ENCODE results near the gene OAT. TPM values are rescaled to one million over a fixed set of nuclear protein-coding genes. Genes with fewer than 3 reads are reported as not detected.

Gene OAT
- 10 to 100 TPM; 63.5 to 98.1 (median 92.1) TPM for total RNA-seq

DNA sequence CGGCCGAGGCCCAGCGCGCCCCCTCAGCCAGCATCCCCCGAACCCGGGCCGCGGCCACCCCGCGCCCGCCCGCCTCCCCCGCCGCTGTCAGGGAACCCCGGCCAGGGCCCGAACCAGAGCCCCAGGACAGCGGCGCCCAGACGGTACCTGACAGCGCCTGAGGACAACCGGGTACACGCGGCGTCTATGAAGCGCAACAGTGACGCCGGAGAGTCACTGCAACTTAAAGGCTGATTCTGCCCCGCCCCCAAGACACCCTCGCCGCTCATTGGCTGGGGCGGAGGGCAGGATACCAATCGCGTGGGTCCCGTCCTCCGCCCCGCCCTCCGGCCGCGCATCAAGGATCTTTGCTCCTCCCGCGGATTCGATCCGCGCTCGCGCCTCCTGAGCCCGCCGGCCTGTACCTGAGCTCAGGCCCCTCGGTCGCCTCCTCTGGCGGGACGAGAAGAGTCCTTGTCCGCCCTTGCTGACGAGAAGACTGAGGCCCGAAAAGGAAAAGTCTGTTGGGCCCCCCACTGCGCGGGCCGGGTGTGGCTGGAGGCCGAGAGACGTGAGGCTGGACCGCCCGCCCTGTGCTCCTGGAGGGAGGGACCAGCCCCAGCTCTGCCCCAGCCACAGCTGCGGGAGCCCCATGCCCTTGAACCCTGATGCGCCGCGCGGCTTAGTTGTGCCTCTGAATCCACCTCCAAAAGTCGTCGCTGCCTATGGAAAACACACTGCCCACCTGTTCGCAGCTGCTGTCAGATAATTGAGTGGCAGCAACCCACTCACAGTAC, at the start of gene OAT:
Gene OAT, minus strand, starts transcription at position 198 of the 776 bp plus-strand sequence. CDS start 6,752 bp downstream, outside the sequence.
- intact Hi-C loops (cut with DNase I; ENCODE audit: low total_unique reads) = no loop called here
- 0 to 6% methylated on average over 5 to 26 of the region's 70 CpGs for WGBS, 2 donors
- peak within 1 kb of the TSS; percentile 90 for H3K4me3 ChIP-seq (ENCODE audit: low read depth, poor library complexity, severe bottlenecking)
- TF ChIP-seq POLR2A (IDR thresholded peaks at IDR 0.05) = peak in 1 of 2 donors; percentile 69
- TF ChIP-seq, protein P1, sequence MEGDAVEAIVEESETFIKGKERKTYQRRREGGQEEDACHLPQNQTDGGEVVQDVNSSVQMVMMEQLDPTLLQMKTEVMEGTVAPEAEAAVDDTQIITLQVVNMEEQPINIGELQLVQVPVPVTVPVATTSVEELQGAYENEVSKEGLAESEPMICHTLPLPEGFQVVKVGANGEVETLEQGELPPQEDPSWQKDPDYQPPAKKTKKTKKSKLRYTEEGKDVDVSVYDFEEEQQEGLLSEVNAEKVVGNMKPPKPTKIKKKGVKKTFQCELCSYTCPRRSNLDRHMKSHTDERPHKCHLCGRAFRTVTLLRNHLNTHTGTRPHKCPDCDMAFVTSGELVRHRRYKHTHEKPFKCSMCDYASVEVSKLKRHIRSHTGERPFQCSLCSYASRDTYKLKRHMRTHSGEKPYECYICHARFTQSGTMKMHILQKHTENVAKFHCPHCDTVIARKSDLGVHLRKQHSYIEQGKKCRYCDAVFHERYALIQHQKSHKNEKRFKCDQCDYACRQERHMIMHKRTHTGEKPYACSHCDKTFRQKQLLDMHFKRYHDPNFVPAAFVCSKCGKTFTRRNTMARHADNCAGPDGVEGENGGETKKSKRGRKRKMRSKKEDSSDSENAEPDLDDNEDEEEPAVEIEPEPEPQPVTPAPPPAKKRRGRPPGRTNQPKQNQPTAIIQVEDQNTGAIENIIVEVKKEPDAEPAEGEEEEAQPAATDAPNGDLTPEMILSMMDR (IDR thresholded peaks at IDR 0.05) = no peak
- DNase-seq (ENCODE audit: low spot score in 2 of 2) = peak; percentile 96 to 99

DNA sequence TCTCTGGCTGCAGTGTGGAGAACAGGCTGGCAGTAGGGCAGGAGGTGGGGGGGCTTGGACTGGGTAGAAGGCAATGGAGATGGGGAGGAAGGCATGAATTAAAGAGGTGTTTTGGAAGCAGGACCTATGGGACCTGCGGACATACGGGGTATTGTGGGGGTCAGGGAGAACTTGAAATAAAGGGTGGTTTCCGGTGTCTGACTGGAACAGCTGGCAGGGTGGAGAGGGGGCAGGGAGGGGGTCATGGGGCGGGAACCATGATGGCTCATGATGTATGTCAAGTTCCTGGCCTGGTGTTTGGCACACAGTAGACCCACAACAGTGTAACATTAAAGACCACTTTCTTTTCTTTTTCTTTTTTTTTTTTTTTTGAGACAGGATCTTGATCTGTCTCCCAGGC, 48.4 kb upstream of the OAT start:
- TF ChIP-seq, protein P1 (IDR thresholded peaks at IDR 0.05) = no peak
- no peak for TF ChIP-seq POLR2A (IDR thresholded peaks at IDR 0.05)
- 86 to 92% methylated on average over 4 of the region's 4 CpGs for WGBS, 2 donors
- intact Hi-C loops (cut with DNase I; ENCODE audit: low total_unique reads) = no loop called here
- H3K4me3 ChIP-seq (ENCODE audit: low read depth, poor library complexity, severe bottlenecking) = no peak overlapping the region
- DNase-seq (ENCODE audit: low spot score in 2 of 2) = no peak

DNA sequence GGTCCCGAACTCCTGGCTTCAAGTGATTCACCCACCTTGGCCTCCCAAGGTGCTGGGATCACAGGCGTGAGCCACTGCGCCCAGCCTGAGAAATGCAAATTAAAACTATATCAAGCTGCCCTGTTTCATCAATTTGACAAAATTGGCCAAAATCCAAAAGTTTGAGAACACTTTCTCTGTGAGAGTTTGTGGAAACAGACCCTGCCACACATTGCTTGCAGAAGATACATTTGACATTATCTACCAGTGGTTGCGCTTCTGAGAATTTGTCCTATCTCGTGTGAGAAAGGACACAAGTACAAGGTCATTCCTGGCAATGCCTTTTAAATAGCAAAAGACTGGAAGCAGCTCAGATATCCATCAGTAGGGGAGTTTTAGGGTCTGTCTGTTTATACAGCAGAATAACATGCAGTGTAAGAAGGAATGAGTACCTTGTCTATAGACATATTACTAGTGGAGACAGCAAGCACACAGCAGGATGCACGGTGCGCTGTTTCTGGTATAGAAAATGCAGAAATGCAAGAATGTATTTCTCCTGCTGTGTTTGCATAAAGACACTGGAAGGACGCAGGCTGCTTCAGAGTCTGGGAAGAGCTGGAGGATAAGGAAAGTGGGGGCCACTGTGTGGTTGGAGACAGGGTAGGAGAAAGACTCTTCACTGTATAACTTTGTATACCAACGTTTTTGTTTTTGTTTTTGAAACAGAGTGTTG, 47.2 kb upstream of the OAT start:
- 67 to 76% methylated on average over 9 of the region's 9 CpGs for WGBS, 2 donors
- no peak for DNase-seq (ENCODE audit: low spot score in 2 of 2)
- H3K4me3 ChIP-seq (ENCODE audit: low read depth, poor library complexity, severe bottlenecking) = no peak overlapping the region
- intact Hi-C loops (cut with DNase I; ENCODE audit: low total_unique reads) = no loop called here
- no peak for TF ChIP-seq POLR2A (IDR thresholded peaks at IDR 0.05)
- TF ChIP-seq, protein P1 (IDR thresholded peaks at IDR 0.05) = no peak

DNA sequence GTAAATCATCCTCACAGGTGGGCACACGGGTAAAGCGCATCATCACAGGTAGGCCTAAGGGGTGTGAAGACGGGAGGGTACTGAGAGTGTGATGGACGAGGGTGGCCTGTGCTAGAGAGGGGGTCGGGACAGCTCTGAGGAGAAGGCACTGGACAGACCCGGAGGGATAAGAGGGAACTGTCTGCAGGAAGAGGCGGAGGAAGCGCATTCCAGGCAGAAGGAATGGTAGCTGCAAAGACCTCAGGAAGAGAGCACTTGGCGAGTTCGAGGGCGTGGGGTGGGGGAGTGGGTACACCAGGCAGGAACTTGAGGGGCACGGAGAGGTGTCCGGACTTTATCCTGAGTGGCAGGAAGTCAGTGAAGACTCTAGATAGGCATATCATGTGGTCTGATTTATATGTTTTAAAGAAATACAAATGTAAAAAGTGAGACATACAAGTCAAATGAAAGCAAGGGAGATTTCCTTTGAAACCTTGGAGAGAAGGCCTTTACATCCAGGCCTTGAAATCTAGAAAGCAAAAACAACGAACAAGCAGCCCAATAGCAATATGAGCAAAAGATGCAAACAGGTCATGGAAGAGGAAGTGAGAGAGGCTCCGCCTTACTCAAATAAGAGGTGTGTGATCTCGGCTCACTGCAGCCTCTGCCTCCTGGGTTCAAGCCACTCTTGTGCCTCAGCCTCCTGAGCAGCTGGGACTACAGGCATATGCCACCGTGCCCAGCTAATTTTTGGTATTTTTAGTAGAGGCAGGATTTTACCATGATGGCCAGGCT, 46.5 kb upstream of the OAT start:
- TF ChIP-seq, protein P1 (IDR thresholded peaks at IDR 0.05) = no peak
- no peak for TF ChIP-seq POLR2A (IDR thresholded peaks at IDR 0.05)
- DNase-seq (ENCODE audit: low spot score in 2 of 2) = no peak
- 76 to 83% methylated on average over 17 of the region's 17 CpGs for WGBS, 2 donors
- intact Hi-C loops (cut with DNase I; ENCODE audit: low total_unique reads) = no loop called here
- no peak overlapping the region for H3K4me3 ChIP-seq (ENCODE audit: low read depth, poor library complexity, severe bottlenecking)

DNA sequence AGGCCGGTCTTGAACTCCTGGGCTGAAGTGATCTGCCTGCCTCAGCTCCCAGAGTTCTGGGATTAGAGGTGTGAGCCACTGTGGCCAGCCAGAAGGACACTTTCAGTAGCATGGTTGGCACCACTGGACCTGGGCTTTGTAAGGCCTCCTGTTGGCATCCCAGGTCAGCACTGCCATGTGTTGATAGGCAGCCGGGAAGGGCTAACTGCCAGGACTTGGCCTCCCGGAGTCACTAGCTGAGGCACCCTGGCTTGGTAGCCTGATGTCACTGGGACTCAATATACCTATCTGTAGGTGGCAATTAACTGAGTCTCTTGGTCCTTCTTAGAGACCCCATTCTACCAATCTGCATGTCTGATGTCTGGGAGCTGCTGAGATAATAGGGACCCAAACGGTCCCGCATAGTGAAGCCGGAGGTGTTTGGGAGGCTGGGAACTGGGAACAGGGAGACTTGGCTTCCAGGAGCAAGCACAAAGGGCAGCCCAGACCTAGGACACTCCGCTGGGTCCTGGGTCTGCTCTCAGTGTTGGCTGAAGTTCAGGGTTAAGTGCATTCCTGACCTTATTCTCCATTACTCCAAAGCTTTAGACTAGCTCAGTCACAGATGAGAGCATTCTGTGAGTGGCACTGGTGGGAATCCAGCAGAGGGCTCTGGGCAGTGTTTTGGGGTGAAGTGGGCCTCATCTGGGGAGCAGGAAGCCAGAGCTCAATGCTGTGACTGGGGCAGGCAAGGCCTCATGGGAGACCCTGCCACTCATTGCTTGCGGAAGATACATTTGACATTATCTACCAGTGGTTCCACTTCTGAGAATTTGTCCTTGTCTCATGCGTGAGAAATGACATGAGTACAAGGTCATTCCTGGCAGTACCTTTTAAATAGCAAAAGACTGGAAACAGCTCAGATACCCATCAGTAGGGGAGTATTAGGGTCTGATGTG, 45.6 kb upstream of the OAT start:
- 81 to 84% methylated on average over 9 of the region's 9 CpGs for WGBS, 2 donors

More for the DNA sequence above, 45.6 kb upstream of the OAT start:
- intact Hi-C loops (cut with DNase I; ENCODE audit: low total_unique reads) = no loop called here
- no peak for DNase-seq (ENCODE audit: low spot score in 2 of 2)
- no peak overlapping the region for H3K4me3 ChIP-seq (ENCODE audit: low read depth, poor library complexity, severe bottlenecking)
- TF ChIP-seq, protein P1 (IDR thresholded peaks at IDR 0.05) = no peak
- no peak for TF ChIP-seq POLR2A (IDR thresholded peaks at IDR 0.05)
